HEK293 (cell line): ENCODE measurements around the gene VPS18.

ENCODE experiments used
- CTCF ChIP-seq: fragments of 450-650 bp; formaldehyde crosslinking; IDR thresholded peaks from 2 replicates; pipeline ENCODE4 v1.5.1; 2016; ENCODE audit warnings: missing biosample characterization, missing genetic modification characterization
- KLF16 ChIP-seq: fragments of 450-650 bp; formaldehyde crosslinking; IDR thresholded peaks from 2 replicates; pipeline ENCODE4 v1.5.1; 2017; ENCODE audit warnings: missing biosample characterization, missing genetic modification characterization
- YY1 ChIP-seq: fragments of 450-650 bp; formaldehyde crosslinking; IDR thresholded peaks from 2 replicates; pipeline ENCODE4 v1.5.1; 2018; ENCODE audit warnings: missing biosample characterization, missing genetic modification characterization
- ZNF24 ChIP-seq: fragments of 450-650 bp; formaldehyde crosslinking; IDR thresholded peaks from 2 replicates; pipeline ENCODE4 v1.5.1; 2016; ENCODE audit warnings: missing biosample characterization, missing genetic modification characterization
- ZNF335 ChIP-seq: fragments of 450-650 bp; formaldehyde crosslinking; conservative IDR thresholded peaks from 2 replicates; pipeline ENCODE4 v1.5.1; 2016; ENCODE audit warnings: missing biosample characterization, missing genetic modification characterization
- ZNF362 ChIP-seq: fragments of 450-650 bp; formaldehyde crosslinking; IDR thresholded peaks from 2 replicates; pipeline ENCODE4 v1.5.1; 2016; ENCODE audit warnings: missing biosample characterization, missing genetic modification characterization
- ZNF626 ChIP-seq: fragments of 450-650 bp; sonication (Bioruptor Pico); formaldehyde crosslinking; IDR thresholded peaks from 2 replicates; pipeline ENCODE4 v1.5.1; 2018; ENCODE audit warnings: missing biosample characterization, missing genetic modification characterization, inconsistent platforms

GRCh38 chr15:40900256-40901052 is 6.2 kb downstream of the VPS18 start:
- no peak for TF ChIP-seq CTCF (tag by site-specific recombination)
- no peak for TF ChIP-seq KLF16
- TF ChIP-seq ZNF24 (tag by site-specific recombination) = no peak
- no peak for TF ChIP-seq ZNF335
- no peak for TF ChIP-seq ZNF362 (tag by site-specific recombination)
- TF ChIP-seq ZNF626 (tag by site-specific recombination) = no peak
- no peak for TF ChIP-seq YY1 (tag by site-specific recombination)
